SU-DHL-6 (cell line): Measurements from ENCODE around the gene UGT1A10.

Source experiments
- EZH2phosphoT487 ChIP-seq: fragments of 200-600 bp; sonication (generic), shearing (Covaris generic); conservative IDR thresholded peaks from 2 replicates; pipeline ENCODE4 v1.6.1; 2018; ENCODE audit warnings: mild to moderate bottlenecking, antibody characterized with exemption, low read length, moderate library complexity, mixed read lengths
- TF ChIP-seq, protein P1 (sequence below): fragments of 200-600 bp; sonication (generic); IDR thresholded peaks from one replicate; pipeline ENCODE4 v1.5.1; 2017; ENCODE audit warnings: antibody characterized with exemption, mild to moderate bottlenecking, low read length, moderate library complexity; ENCODE audit not compliant: insufficient read depth, poor library complexity, severe bottlenecking

DNA sequence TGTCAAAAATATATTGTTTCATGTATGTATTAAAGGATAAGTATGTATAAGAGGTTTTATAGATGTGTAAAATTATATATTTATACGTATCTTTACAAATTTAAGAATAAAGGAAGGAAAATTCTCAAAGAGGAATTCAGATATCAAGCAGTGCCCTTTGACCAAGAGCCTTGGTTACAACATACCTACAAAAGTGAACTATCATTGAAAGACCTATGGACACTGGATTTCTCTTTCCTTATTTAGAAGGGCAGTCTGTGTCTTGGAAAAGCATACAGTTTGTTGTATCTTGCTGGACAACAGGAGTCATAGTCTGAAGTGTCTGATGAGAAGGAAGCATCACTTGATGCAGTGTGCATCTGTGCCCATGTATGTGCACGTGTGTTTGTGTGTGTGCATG, 47.8 kb upstream of the UGT1A10 start:
- TF ChIP-seq, protein P1, sequence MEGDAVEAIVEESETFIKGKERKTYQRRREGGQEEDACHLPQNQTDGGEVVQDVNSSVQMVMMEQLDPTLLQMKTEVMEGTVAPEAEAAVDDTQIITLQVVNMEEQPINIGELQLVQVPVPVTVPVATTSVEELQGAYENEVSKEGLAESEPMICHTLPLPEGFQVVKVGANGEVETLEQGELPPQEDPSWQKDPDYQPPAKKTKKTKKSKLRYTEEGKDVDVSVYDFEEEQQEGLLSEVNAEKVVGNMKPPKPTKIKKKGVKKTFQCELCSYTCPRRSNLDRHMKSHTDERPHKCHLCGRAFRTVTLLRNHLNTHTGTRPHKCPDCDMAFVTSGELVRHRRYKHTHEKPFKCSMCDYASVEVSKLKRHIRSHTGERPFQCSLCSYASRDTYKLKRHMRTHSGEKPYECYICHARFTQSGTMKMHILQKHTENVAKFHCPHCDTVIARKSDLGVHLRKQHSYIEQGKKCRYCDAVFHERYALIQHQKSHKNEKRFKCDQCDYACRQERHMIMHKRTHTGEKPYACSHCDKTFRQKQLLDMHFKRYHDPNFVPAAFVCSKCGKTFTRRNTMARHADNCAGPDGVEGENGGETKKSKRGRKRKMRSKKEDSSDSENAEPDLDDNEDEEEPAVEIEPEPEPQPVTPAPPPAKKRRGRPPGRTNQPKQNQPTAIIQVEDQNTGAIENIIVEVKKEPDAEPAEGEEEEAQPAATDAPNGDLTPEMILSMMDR: no peak
- no peak for TF ChIP-seq EZH2phosphoT487
